GM12875 (cell line): ENCODE data around the gene PALM.

Experiments
- H3K4me3 ChIP-seq: one replicate; pipeline ENCODE4 v1.5.1; 2011; ENCODE audit warnings: low read depth, low read length, control low read depth
- CTCF ChIP-seq: IDR thresholded peaks from 2 replicates; pipeline ENCODE4 v1.5.1; 2011; ENCODE audit warnings: low read depth, mild to moderate bottlenecking, control low read depth, inconsistent platforms, low read length, moderate library complexity, borderline replicate concordance; ENCODE audit not compliant: insufficient read depth

Gene PALM

DNA sequence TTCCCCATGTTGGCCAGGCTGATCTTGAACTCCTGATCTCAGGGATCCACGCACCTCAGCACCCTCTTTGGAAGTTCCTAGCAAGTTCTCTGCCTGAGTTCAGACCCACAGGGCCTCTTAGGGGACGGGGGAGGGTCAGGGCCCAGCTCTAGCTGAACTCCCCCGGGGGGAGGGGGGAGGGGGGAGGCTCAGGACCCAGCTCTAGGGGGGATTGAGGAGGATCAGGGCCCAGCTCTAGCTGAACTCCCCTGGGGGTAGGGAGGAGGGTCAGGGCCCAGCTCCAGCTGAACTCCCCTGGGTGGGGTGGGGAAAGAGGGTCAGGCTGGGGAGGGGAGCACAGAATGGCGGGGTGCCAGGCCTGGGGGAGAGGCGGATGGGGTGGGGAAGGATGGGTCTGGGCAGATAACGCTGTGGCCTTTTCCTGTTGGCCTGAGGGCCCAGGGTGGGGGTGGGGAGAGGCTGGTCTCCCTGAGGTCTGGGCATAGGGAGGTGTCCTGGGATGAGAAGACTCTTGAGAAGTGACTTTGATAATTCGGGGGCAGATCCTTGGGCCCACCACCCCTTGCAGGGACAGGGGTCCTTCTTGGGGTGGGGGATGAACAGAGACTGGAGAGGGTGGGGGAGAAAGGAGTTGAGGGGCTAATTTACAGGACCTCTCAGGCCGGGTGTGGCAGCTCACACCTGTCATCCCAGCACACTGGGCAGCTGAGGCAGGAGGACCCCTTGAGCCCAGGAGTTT is 83.0 kb downstream of the PALM start:
- H3K4me3 ChIP-seq = no peak overlapping the region
- no peak for TF ChIP-seq CTCF

DNA sequence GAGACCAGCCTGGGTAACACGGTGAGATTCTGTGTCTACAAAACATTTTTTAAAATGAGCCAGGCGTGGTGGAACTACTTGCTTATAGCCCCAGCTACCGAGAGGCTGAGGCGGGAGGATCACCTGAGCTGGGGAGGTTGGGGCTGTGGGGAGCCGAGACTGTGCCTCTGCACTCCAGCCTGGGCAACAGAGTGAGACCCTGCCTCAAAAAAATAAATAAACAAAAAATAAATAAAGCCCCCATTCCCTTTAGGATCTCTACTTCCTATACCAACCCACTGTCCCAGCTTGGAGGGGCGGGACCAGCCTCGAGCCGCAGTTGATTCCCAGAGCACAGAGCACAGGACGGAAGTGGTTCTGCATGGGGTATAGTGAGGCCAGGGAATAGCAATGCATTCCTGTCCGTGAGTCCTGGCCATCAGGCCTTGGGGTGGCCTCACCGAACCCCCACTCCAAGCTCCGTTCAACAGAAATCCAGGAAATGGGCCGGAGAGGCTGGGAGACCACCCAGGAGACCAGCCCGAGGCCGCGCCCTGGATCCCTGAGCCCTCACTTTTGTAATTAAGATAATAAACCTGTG is 83.7 kb downstream of the PALM start:
- H3K4me3 ChIP-seq = no peak overlapping the region
- TF ChIP-seq CTCF = no peak

- no peak for TF ChIP-seq CTCF
Observed at GRCh38 chr19:793806-794205, 85.1 kb downstream of the PALM start.

DNA sequence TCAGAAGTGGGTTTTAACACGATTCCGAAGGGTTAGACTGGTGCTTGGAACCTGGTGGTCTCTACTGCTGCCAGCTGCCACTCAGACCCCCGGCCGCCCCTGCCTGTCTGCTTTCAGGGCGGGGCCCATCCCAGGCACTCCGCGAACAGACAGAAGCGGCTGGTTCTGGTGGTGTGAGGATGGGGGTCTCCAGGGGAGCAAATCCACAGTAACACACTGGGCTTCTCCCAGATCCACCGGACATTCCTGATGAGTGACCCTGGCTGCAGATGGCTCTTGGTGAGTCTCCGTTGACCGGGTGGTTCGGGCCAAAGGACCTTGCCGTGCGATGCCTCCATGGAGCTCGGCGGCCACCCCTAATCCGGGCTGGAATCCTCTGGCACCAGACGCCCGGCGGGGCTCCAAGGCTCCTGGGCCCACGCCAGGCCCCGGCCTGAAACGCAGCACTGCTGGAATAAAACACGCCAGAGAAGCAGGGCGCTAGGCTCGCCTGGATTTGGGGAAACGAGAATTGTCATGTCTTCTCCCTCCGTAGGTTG is 86.4 kb downstream of the PALM start:
- no peak overlapping the region for H3K4me3 ChIP-seq
- no peak for TF ChIP-seq CTCF

More at GRCh38 chr19:793806-794205, 85.1 kb downstream of the PALM start:
- no peak overlapping the region for H3K4me3 ChIP-seq

DNA sequence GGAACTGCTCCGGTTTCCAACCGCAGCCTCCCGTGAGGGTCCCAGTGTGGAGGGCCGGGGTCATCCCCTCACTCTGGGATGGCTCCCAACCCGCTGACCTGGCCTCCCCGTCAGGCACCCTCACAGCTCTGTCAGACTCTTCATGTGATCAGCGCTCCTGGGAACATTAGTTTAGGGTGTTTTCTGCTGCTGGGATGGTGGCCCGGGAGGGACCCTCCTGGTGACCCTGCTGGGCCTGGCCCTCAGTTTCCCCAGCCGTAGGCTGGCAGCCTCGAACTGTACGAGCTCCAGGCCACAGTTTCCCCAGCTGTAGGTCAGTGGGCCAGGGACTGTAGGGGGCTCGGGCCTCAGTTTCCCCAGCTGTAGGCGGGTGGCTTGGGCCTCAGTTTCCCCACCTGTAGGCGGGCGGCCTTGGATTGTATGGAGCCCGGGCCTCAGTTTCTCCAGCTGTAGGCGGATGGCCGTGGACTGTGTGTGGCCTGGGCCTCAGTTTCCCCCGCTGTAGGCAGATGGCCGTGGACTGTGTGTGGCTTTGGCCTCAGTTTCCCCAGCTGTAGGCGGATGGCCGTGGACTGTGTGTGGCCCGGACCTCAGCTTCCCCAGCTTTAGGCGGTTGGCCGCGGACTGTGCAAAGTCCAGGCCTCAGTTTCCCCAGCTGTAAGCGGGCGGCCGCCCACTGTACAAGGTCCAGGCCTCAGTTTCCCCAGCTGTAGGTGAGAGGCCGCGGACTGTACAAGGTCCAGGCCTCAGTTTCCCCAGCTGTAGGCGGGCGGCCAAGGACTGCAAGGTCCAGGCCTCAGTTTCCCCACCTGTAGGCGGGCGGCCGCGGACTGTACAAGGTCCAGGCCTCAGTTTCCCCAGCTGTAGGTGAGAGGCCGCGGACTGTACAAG is 87.2 kb downstream of the PALM start:
- peak overlapping the region; percentile 84 for H3K4me3 ChIP-seq
- TF ChIP-seq CTCF = no peak

DNA sequence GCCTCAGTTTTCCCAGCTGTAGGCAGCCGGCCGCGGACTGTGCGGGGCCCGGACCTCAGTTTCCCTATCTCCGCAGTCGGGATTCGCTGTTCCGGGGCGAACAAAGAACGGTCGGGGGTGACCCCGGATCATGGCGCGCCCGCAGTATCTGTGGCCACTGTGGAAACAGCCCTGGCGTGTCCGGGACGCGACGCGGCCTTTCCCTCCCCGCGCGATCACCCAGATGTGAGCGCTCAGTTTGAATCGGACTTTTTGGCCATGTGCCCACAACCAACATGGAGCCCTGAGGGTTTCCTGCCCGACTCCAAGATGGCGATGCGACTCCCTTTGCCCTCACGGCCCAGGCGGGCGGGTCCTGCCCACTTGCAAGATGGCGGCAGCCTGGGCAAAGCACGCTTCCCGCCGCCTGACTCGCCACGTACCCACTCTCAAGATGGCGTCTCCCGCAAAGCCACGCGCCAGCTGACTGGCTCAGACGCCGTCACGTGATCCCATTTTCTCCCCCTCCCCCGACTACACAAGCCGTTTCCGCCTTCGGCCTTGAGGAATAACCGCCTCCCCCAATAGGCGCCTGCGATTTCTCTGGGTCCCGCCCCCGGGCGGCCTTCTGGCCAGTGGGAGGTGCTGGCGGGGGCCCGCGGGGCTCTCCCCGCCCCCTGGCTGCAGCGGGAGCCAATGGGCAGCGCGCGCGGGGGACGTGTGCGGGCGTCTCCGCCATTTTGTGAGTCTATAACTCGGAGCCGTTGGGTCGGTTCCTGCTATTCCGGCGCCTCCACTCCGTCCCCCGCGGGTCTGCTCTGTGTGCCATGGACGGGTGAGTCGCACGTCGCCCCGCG is 88.2 kb downstream of the PALM start, which contains the start of gene PTBP1:
Gene PTBP1 (plus strand): TSS at position 761 of the 836 bp plus-strand sequence. CDS start 46 bp downstream, at position 807.
- TF ChIP-seq CTCF = no peak
- H3K4me3 ChIP-seq = peak within 1 kb of the TSS; percentile 92
